ENCODE results near the gene SHOX. TPM values are rescaled to one million over a fixed set of nuclear protein-coding genes. Genes with fewer than 3 reads are reported as not detected.

The SHOX gene
- total RNA-seq, 1 experiment from 2014 or later: 0.24 TPM

DNA sequence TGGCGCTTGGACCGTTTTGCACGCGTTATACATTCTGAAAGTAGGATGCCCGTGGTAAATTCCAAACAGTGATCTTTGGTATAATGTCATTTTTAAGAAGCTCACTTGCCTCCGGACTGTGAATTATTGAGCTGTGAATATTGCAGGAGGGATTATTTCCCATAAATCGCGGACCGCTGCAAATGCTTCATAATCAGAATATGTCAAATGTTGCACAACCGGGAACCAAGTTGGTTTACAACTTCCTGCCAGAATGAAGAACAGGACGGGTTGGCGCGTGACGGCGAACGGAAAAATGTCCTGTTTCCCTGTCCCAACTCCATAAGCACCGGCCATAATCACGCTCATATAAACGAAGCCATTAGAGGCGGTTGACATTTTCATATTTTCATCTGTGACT lies 67.6 kb downstream of the SHOX start:
- Mint-ChIP-seq H3K27ac (no peak overlapping the region), H3K27me3 (ENCODE audit: low read depth) (peaks cover 5% of the 10 kb centered on the region), H3K9me3 (peaks cover 4 to 10% of the 10 kb centered on the region in 2 experiments), H3K4me1 (peaks cover 11 to 12% of the 10 kb centered on the region in 2 experiments), H3K36me3 (ENCODE audit: insufficient read depth in 1 of 3, low read depth in 3 of 3) (peaks cover 0 to 6% (median 2%) of the 10 kb centered on the region in 3 experiments; a peak in 4 of 7 replicates), H3K4me3 (no peak overlapping the region)
- H3K56ac ChIP-seq (ENCODE audit: insufficient read length, low read depth, low read length): no peak overlapping the region
- no peak overlapping the region for H2BK15ac ChIP-seq (ENCODE audit: low read depth, low read length)
- no peak overlapping the region for H3K27ac ChIP-seq (ENCODE audit: insufficient read length, low read depth, low read length)
- no peak overlapping the region for H3K4me2 ChIP-seq (ENCODE audit: insufficient read depth, insufficient read length, low read length)
- H3K4ac ChIP-seq (ENCODE audit: low read depth, low read length): no peak overlapping the region
- H3K79me1 ChIP-seq (ENCODE audit: insufficient read depth, low read depth, low read length, poor library complexity, severe bottlenecking): no peaks in the 10 kb centered on the region
- no peak overlapping the region for H2BK120ac ChIP-seq (ENCODE audit: low read depth, low read length, poor library complexity, severe bottlenecking)
- no peak overlapping the region for H2BK12ac ChIP-seq (ENCODE audit: insufficient read length, low read depth, low read length)
- no peak overlapping the region for H4K91ac ChIP-seq (ENCODE audit: insufficient read length, low read depth, low read length)
- H4K20me1 ChIP-seq (ENCODE audit: control insufficient read depth, insufficient read depth, insufficient read length): no peaks in the 10 kb centered on the region
- no peak for DNase-seq
- no peak overlapping the region for H3K18ac ChIP-seq (ENCODE audit: insufficient read length, low read depth, low read length)
- no peak overlapping the region for H3K23ac ChIP-seq (ENCODE audit: insufficient read length, low read depth, low read length)
- no peak overlapping the region for H2BK5ac ChIP-seq (ENCODE audit: insufficient read length, low read length)
- no peak overlapping the region for H4K5ac ChIP-seq (ENCODE audit: insufficient read length, low read depth, low read length)
- no peaks in the 10 kb centered on the region; the same call in 1 of the 2 replicates for H3K4me1 ChIP-seq (ENCODE audit: insufficient read depth, low read length)
- H3K9me3 ChIP-seq (ENCODE audit: control insufficient read depth, low read depth, low read length): no peaks in the 10 kb centered on the region
- H2AFZ ChIP-seq (ENCODE audit: low read length): no peak overlapping the region
- no CpG with 5 or more reads among the region's 20 CpGs for WGBS (ENCODE audit: extremely low coverage, insufficient read length, low lambda C conversion rate)
- H3K79me2 ChIP-seq (ENCODE audit: insufficient read depth, low read length): no peaks in the 10 kb centered on the region
- TF ChIP-seq, protein P1, sequence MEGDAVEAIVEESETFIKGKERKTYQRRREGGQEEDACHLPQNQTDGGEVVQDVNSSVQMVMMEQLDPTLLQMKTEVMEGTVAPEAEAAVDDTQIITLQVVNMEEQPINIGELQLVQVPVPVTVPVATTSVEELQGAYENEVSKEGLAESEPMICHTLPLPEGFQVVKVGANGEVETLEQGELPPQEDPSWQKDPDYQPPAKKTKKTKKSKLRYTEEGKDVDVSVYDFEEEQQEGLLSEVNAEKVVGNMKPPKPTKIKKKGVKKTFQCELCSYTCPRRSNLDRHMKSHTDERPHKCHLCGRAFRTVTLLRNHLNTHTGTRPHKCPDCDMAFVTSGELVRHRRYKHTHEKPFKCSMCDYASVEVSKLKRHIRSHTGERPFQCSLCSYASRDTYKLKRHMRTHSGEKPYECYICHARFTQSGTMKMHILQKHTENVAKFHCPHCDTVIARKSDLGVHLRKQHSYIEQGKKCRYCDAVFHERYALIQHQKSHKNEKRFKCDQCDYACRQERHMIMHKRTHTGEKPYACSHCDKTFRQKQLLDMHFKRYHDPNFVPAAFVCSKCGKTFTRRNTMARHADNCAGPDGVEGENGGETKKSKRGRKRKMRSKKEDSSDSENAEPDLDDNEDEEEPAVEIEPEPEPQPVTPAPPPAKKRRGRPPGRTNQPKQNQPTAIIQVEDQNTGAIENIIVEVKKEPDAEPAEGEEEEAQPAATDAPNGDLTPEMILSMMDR (conservative IDR thresholded peaks at IDR 0.05): no peak
- no peak overlapping the region for H3K14ac ChIP-seq (ENCODE audit: insufficient read depth, low read length)
- no peak overlapping the region for H2BK20ac ChIP-seq (ENCODE audit: low read depth, low read length, poor library complexity, severe bottlenecking)
- H3K23me2 ChIP-seq (ENCODE audit: insufficient read length, low read depth, low read length, poor library complexity, severe bottlenecking): no peaks in the 10 kb centered on the region
- H3T11ph ChIP-seq (ENCODE audit: low read length): no peak overlapping the region
- H3K27me3 ChIP-seq (ENCODE audit: insufficient read depth, low read length): no peaks in the 10 kb centered on the region
- no peak overlapping the region for H3K9ac ChIP-seq (ENCODE audit: extremely low read depth, insufficient read length, low read length)
- no peak overlapping the region for H2AK5ac ChIP-seq (ENCODE audit: insufficient read length, low read length)
- no peak overlapping the region for H4K8ac ChIP-seq (replicated peaks; ENCODE audit: insufficient read length, low read depth, low read length)
